Stomach smooth muscle (tissue), 2 donors: Measurements from ENCODE around the gene CDC42EP1.
"Not testable (repeated sequence)": the region's sequence is repeated elsewhere in the genome, so short reads cannot be mapped to it uniquely, and the experiment has no call there.

Source experiments
- H3K27ac ChIP-seq: one replicate; pipeline ENCODE4 v1.7.0; 2013; ENCODE audit warnings: mild to moderate bottlenecking, low read length, inconsistent platforms
- H3K27me3 ChIP-seq, 2 donors: one replicate each; pipeline ENCODE4 v1.7.0; 2013; ENCODE audit warnings: low read length in 2 of 2; ENCODE audit not compliant: insufficient read depth in 2 of 2, control insufficient read depth in 1 of 2
- H3K36me3 ChIP-seq, 2 donors: one replicate each; pipeline ENCODE4 v1.7.0; 2013; ENCODE audit warnings: low read length in 2 of 2; ENCODE audit not compliant: control insufficient read depth in 2 of 2, insufficient read depth in 2 of 2
- H3K4me1 ChIP-seq: one replicate; pipeline ENCODE4 v1.7.0; 2013; ENCODE audit warnings: low read length; ENCODE audit not compliant: control insufficient read depth, insufficient read depth
- H3K4me3 ChIP-seq, 2 donors: one replicate each; pipeline ENCODE4 v1.7.0; 2013; ENCODE audit warnings: low read length in 2 of 2
- H3K9ac ChIP-seq, 2 donors: one replicate each; pipeline ENCODE4 v1.7.0; 2013; ENCODE audit warnings: low read length in 2 of 2, mild to moderate bottlenecking in 1 of 2
- H3K9me3 ChIP-seq, 2 donors: one replicate each; pipeline ENCODE4 v1.7.0; 2013; ENCODE audit warnings: low read length in 2 of 2; ENCODE audit not compliant: control insufficient read depth in 2 of 2
- donor health status: healthy.
- donor health status: Pancreatic carcinoma.

CDC42EP1 gene

DNA sequence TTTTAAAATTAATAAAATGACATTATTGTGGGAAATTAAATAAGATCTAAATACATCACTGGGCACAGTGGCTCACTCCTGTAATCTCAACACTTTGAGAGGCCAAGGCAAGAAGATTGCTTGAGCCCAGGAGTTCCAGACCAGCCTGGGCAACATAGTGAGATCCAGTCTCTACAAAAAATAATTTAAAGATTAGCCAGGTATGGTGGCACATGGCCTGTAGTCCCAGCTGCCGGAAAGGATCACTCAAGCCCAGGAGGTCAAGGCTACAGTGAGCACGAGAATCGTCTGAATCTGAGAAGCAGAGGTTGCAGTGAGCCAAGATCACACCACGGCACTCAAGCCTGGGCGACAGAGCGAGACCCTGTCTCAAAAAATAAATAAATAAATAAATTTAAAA, 25.1 kb upstream of the CDC42EP1 start:
- H3K27ac ChIP-seq, result no peak overlapping the region
- peaks cover 7% of the 10 kb centered on the region for H3K4me1 ChIP-seq
- no peak overlapping the region for H3K9ac ChIP-seq

DNA sequence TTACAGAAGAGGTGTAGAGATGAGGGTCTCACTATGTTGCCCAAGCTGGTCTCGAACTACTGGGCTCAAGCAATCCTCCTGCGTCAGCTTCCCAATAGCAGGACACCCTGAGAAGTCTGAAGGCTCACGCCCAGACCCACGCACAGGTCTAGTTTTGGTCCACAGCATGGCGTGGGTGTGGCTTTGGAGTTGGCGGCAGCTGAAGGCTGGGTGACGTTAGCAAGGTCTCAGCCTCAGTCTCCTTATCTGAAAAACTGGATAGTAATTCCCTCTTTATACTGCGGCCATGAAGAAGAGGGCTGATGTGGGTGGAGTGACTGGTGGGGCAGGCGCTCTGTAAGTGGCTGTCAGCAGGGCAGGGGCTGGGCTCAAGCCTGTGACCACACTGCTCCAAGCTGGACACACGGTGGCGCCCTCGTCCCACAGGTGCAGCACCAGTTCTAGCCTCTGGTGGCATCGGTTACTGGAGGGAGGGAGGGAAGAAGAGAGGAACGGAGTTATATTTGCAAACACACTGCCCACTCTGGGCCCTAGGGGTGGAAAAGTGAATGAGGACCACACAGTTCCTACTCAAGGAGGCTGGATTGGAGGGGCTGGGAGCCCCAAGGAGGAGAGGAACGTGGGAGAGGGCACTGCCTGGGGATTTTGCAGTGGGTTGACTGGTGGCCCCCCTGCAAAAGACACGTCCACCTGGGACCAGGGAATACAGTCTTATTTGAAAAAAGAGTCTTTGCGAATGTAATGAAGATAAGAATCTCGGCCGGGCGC, 21.5 kb upstream of the CDC42EP1 start:
- peaks cover 0 to 8% of the 10 kb centered on the region in 2 donors for H3K27me3 ChIP-seq
- no peak overlapping the region for H3K27ac ChIP-seq
- H3K36me3 ChIP-seq, result no peaks in the 10 kb centered on the region
- H3K9me3 ChIP-seq, result no peaks in the 10 kb centered on the region
- peak overlapping the region in 1 of 2 donors; percentile 55 for H3K9ac ChIP-seq
- peaks cover 7% of the 10 kb centered on the region for H3K4me1 ChIP-seq
- peak overlapping the region in 1 of 2 donors; percentile 44 for H3K4me3 ChIP-seq

More for the DNA sequence above, 25.1 kb upstream of the CDC42EP1 start:
- H3K9me3 ChIP-seq, result no peaks in the 10 kb centered on the region
- peaks cover under 1 to 4% of the 10 kb centered on the region in 2 donors for H3K27me3 ChIP-seq
- H3K36me3 ChIP-seq, result no peaks in the 10 kb centered on the region
- no peak overlapping the region for H3K4me3 ChIP-seq

DNA sequence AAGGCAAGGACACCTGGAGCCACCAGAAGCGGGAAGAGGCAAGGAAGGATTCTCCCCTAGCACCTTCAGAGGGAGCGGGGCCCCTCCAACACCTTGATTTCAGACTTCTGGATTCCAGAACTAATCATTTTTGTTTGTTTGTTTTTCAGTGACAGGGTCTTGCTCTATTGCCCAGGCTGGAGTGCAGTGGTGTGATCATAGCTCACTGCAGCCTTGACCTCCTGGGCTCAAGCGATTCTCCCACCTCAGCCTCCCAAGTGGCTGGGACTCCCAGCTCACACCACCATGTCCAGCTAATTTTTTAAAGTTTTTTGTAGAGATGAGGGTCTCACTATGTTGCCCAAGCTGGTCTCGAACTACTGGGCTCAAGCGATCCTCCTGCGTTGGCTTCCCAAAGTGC, 20.5 kb upstream of the CDC42EP1 start:
- not testable (repeated sequence) for H3K9ac ChIP-seq, H3K27me3 ChIP-seq

DNA sequence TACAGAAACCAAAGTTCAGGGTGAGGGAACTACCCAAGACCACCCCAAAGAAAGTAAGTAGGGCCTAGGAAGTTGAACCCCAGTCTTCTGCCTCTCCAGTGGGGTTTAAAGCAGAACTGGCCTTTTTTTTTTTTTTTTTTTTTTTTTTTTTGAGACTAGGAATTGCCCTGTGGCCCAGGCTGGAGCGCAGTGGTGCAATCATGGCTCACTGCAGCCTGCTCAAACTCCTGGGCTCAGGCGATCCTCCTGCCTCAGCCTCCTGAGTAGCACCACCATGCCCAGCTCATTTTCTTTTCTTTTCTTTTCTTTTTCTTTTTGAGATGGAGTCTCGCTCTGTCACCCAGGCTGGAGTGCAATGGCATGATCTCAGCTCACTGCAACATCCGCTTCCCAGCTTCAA, 17.9 kb upstream of the CDC42EP1 start:
- H3K27me3 ChIP-seq, H3K27ac ChIP-seq, H3K9ac ChIP-seq, H3K4me3 ChIP-seq, H3K36me3 ChIP-seq, H3K9me3 ChIP-seq: not testable (repeated sequence)
- peaks cover 28% of the 10 kb centered on the region for H3K4me1 ChIP-seq

More for the DNA sequence above, 20.5 kb upstream of the CDC42EP1 start:
- not testable (repeated sequence) for H3K4me1 ChIP-seq, H3K27ac ChIP-seq, H3K4me3 ChIP-seq, H3K36me3 ChIP-seq, H3K9me3 ChIP-seq

DNA sequence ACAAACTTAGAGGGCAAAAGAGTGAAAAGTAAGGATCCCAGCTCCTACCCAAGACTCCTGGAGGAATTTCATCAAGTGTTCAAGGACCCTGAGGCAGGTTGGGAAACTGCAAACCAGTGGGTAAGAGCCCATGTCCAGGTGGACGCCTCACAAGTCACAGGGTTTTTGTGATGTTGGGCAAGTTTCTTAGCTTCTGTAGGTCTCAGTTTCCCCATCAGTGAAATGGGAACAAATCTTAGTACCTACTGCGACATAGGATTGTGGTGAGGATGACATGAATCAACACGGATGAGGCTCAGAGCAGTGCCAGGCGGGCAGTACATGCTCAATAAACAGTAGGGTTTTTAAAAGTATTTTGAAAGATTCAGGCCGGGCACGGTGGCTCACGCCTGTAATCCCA, 17.3 kb upstream of the CDC42EP1 start:
- Histone ChIP-seq H3K27ac (no peak overlapping the region), H3K9me3 (no peaks in the 10 kb centered on the region), H3K4me1 (peaks cover 31% of the 10 kb centered on the region), H3K9ac (no peak overlapping the region), H3K27me3 (peaks cover 0 to 8% of the 10 kb centered on the region in 2 donors), H3K4me3 (no peak overlapping the region), H3K36me3 (no peaks in the 10 kb centered on the region)

DNA sequence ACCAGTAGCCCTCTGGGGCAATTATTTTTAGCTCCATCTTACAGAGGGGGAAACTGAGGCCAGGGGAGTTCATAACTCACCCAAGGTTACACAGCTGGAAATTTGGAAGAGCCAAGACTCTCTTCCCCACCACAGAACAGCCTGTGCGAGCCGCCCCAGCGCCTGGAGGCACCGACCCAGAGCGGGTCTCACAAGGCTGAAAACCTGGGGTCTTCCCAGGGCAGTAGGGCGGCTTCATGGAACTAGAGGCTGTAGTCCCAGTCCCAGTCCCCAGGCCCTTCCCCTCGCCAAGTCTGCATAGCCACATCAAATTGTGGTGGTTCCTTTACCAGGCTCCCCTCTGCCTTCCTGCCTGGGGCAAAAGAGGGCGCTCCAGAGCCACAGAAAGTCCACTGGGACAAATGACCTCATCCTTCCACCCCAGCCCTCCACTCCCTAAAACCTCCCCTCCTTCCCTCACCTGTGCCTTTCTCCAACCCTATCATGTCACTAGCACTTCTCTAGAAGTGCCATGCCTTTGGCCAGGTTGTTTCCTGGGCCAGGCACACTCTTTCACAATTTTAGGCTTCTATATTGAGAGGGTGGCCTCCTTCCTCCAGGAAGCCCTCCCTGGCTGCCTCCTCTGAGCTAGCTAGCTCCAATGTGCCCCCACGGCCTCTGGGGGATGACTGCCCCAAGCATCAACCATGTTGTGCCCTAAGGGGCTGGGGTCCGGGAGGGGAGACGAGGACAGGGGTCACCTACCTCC, 15.2 kb upstream of the CDC42EP1 start:
- H3K4me3 ChIP-seq, result peak overlapping the region in 1 of 2 donors; percentile 57
- H3K9me3 ChIP-seq, result no peaks in the 10 kb centered on the region
- H3K9ac ChIP-seq, result peak overlapping the region; percentile 50 to 55
- peak overlapping the region; percentile 71 for H3K27ac ChIP-seq
- H3K27me3 ChIP-seq, result peaks cover 0 to 4% of the 10 kb centered on the region in 2 donors
- H3K36me3 ChIP-seq, result no peaks in the 10 kb centered on the region
- peaks cover 31% of the 10 kb centered on the region for H3K4me1 ChIP-seq

DNA sequence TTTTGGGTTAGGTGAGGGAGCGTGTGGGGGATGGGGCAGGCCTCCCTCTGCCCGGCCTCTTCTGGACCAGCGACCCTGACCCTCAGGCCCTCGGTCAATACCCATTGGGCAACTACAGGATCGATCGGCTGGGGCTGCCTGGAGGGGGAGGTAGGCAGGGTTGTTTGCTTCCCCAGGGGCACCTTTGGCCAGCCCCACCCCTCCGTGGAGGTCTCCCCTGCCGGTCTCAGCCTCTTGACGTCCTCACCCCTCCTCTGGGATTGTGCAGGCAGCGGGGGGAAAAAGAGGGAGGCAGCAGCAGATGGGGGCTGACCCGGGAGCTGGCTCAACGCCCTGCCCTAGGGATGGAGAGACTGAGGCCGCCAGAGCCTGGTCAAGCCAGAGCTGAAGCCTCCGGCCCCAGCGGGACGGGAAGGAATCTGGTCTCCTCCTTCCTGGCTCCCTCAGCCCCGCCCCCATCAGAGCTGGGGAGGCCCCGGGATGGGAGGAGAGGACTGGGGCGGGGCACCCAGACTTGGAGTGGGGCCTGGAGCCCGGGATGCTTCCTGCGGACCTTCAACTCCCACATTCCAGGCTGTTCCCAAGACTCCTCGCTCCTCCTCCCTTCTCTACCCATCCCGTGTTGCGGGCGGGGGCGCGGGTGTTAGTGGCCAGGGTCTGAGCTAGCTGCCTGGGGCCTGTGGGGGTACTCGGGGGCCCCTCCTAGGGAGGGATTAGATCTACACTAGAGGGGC, 14.4 kb upstream of the CDC42EP1 start:
- H3K27ac ChIP-seq, result peak overlapping the region; percentile 71
- peaks cover 31% of the 10 kb centered on the region for H3K4me1 ChIP-seq
- no peaks in the 10 kb centered on the region for H3K9me3 ChIP-seq
- H3K27me3 ChIP-seq, result peaks cover 0 to 4% of the 10 kb centered on the region in 2 donors
- H3K9ac ChIP-seq, result peak overlapping the region; percentile 50 to 55
- H3K4me3 ChIP-seq, result peak overlapping the region; percentile 19 to 57
- H3K36me3 ChIP-seq, result no peaks in the 10 kb centered on the region

DNA sequence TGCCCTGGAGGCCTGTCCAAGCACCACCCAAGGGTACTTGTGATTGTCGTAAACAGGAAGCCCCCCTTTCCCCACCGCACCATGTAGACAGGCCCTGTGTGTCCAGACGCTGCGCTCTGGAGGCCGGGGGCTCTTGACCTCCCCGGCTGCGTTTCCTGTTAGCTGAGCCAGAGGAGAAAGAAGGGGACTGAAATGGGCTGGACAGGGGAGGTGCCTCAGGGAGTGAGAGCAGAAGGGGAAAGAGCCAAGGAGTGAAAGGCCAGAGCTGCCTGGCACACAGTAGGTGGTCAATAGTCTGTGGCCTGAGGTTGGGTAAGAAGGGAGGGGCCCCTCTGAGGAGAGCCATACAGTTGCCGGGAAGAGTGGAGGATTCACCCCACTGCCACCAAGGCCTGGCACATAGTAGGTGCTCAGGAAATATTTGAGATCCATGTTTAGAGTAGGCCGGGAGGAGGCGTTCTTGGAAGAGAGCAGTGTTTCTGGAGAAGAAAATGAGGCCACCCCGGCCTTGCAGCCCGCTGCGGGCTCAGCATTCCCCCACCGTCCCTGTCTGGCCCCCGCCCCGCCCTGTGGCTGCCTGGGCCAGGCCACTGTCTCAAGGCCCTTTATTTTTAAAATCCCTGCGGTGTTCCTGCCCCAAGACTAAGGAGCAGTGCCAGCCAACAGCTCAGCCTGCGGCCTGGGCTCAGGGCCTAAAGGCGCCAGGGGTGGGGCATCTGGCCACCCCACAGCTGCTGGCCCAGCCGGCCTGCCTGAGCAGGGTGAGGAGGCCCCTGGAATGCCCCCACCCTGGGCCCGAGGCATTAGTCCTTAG, 13.6 kb upstream of the CDC42EP1 start:
- Histone ChIP-seq H3K9me3 (no peaks in the 10 kb centered on the region), H3K27me3 (peaks cover 0 to 2% of the 10 kb centered on the region in 2 donors), H3K36me3 (no peaks in the 10 kb centered on the region), H3K9ac (peak overlapping the region in 1 of 2 donors; percentile 48), H3K4me1 (peaks cover 31% of the 10 kb centered on the region), H3K4me3 (no peak overlapping the region), H3K27ac (peak overlapping the region; percentile 71)

DNA sequence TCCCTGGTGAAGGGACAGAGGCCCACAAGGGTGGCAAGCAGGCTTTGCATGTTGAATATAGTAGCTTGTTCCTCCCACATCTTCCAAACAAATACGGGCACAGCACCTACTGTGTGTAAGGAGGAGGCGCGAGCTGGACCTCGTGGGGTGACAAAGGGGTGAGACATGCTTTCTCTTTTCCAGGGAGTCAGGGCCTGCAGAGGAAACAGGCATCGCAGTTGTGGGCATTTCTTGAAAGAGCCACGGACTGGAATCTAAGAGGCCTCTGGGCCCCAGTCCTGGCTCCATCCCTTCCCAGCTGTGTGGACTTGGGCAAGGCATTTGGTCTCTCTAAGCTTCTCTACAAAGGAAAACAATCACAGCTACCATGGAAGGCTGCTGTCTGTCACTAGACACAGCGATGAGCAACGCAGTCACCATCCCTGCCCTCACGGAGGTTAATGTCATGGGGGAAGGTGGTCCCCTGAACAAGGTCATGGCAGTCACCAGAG, 13.0 kb upstream of the CDC42EP1 start:
- H3K27ac ChIP-seq, result peak overlapping the region; percentile 71
- H3K9ac ChIP-seq, result peak overlapping the region in 1 of 2 donors; percentile 48
- H3K36me3 ChIP-seq, result no peaks in the 10 kb centered on the region
- H3K9me3 ChIP-seq, result no peaks in the 10 kb centered on the region
- no peaks in the 10 kb centered on the region for H3K27me3 ChIP-seq
- H3K4me1 ChIP-seq, result peaks cover 35% of the 10 kb centered on the region
- H3K4me3 ChIP-seq, result no peak overlapping the region

DNA sequence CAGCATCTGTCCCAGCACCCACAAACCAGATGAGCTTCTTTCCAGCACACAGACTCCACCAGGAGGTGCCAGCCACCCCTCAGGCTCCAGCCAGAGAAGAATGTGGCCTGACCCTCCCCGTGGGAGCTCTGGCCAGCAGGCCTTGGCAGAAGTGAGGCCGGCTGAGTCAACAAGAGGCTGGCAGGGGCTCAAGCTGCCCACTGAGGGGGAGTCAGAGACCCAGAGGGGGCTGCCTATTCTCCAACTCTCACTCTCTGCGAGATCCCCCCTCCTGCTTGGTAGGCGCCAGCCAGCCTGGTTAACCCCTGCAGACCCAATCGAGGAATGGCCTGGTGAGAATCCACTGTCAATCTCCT, 10.6 kb upstream of the CDC42EP1 start:
- H3K4me1 ChIP-seq, result peaks cover 40% of the 10 kb centered on the region
- no peaks in the 10 kb centered on the region for H3K36me3 ChIP-seq
- no peak overlapping the region for H3K4me3 ChIP-seq
- H3K9ac ChIP-seq, result no peak overlapping the region
- H3K9me3 ChIP-seq, result no peaks in the 10 kb centered on the region
- no peaks in the 10 kb centered on the region for H3K27me3 ChIP-seq
- H3K27ac ChIP-seq, result no peak overlapping the region
